Tibial nerve (tissue), 4 donors: ENCODE results near the gene COQ3. TPM values are rescaled to one million over a fixed set of nuclear protein-coding genes. Genes with fewer than 3 reads are reported as not detected.

ENCODE experiments used
- DNase-seq, 2 donors: peaks; one replicate each; pipeline ENCODE4 v3.0.0-alpha.2; 2019; ENCODE audit warnings: low spot score in 2 of 2
- H3K27ac ChIP-seq, 4 donors: fragments of 200-600 bp; sonication (generic) in 3 of 4; one replicate each; pipeline ENCODE4 v1.5.1; 2017 to 2019; ENCODE audit warnings: mild to moderate bottlenecking in 1 of 4
- H3K27me3 ChIP-seq, 2 donors: fragments of 200-600 bp; sonication (generic) in 1 of 2; one replicate each; pipeline versions ENCODE4 v1.5.1 to v1.6.0; 2017 to 2019
- H3K36me3 ChIP-seq, 3 donors: fragments of 200-600 bp; sonication (generic); one replicate each; pipeline ENCODE4 v1.5.1; 2018 to 2019
- H3K4me1 ChIP-seq, 4 donors: fragments of 200-600 bp; sonication (generic) in 3 of 4; one replicate each; pipeline ENCODE4 v1.5.1; 2017 to 2019
- H3K4me3 ChIP-seq, 4 donors: fragments of 200-600 bp; sonication (generic) in 3 of 4; one replicate each; pipeline ENCODE4 v1.5.1; 2017 to 2019; ENCODE audit warnings: mild to moderate bottlenecking in 1 of 4, moderate library complexity in 1 of 4
- H3K9me3 ChIP-seq, 4 donors: fragments of 200-600 bp; sonication (generic) in 3 of 4; one replicate each; pipeline ENCODE4 v1.5.1; 2017 to 2019
- CTCF ChIP-seq, 5 experiments: fragments of 200-600 bp in 3 of 5; fragments of 450-650 bp in 2 of 5; sonication (generic) in 3 of 5; IDR thresholded peaks; one replicate each; pipeline ENCODE4 v1.5.1; 2016 to 2019; ENCODE audit warnings: antibody characterized with exemption in 5 of 5, mild to moderate bottlenecking in 3 of 5, moderate library complexity in 2 of 5
- EP300 ChIP-seq, 2 donors: sonication (generic); formaldehyde crosslinking; IDR thresholded peaks; one replicate each; pipeline ENCODE4 v1.6.1; 2017; ENCODE audit warnings: antibody characterized with exemption in 2 of 2, mild to moderate bottlenecking in 1 of 2
- POLR2A ChIP-seq, 2 donors: fragments of 450-650 bp; IDR thresholded peaks; one replicate each; pipeline ENCODE4 v1.6.1; 2017; ENCODE audit warnings: antibody characterized with exemption in 2 of 2, mild to moderate bottlenecking in 2 of 2, moderate library complexity in 2 of 2
- WGBS, 2 donors: methylation state at CpG; one replicate each; pipeline ENCODE4 v1.1.5; 2018; 5-methylcytosine and 5-hydroxymethylcytosine counted together
- total RNA-seq, 4 donors: library from RNA; depleted of rRNA; stranded (reverse); fragments of >200 nt; gene quantifications; one replicate each; pipeline ENCODE4 v1.1.0, GENCODE V29; 2016

Gene COQ3
- total RNA-seq, 4 donors from 2014 or later = 0.98 to 6.6 (median 2.1) TPM

- Histone ChIP-seq H3K9me3 (no peaks in the 10 kb centered on the region), H3K27ac (no peak overlapping the region), H3K36me3 (no peaks in the 10 kb centered on the region), H3K4me3 (no peak overlapping the region), H3K4me1 (peaks cover 0 to 13% (median 2%) of the 10 kb centered on the region in 4 donors), H3K27me3 (peaks cover 0 to 29% of the 10 kb centered on the region in 2 donors)
- no peak for DNase-seq
- no peak for TF ChIP-seq CTCF (IDR thresholded peaks at IDR 0.05)
- TF ChIP-seq EP300 (IDR thresholded peaks at IDR 0.05) = no peak
- WGBS, 2 donors = 30 to 38% methylated on average over 10 of the region's 10 CpGs
Measured at GRCh38 chr6:99350573-99350972, 43.4 kb downstream of the COQ3 start.

GRCh38 chr6:99349171-99350141 lies 44.5 kb downstream of the COQ3 start, which contains the start of gene FAXC:
Gene FAXC, minus strand, starts transcription at chr6:99349674. Its CDS starts 302 bp downstream, at chr6:99349372.
- DNase-seq = no peak
- H3K4me1 ChIP-seq = peaks cover 0 to 13% (median 2%) of the 10 kb centered on the region in 4 donors
- H3K9me3 ChIP-seq = no peaks in the 10 kb centered on the region
- H3K27ac ChIP-seq = no peak within 1 kb of the TSS
- no peaks in the 10 kb centered on the region for H3K36me3 ChIP-seq
- WGBS, 2 donors = 0 to 2% methylated on average over 45 to 68 of the region's 108 CpGs
- no peak for TF ChIP-seq POLR2A (IDR thresholded peaks at IDR 0.05)
- TF ChIP-seq CTCF (IDR thresholded peaks at IDR 0.05) = no peak
- no peak for TF ChIP-seq EP300 (IDR thresholded peaks at IDR 0.05)
- H3K4me3 ChIP-seq = peak within 1 kb of the TSS; percentile 36 to 69 (median 42)
- H3K27me3 ChIP-seq = peaks cover 0 to 29% of the 10 kb centered on the region in 2 donors

GRCh38 chr6:99348288-99349170 lies 45.5 kb downstream of the COQ3 start:
- no peaks in the 10 kb centered on the region for H3K9me3 ChIP-seq
- no peak for DNase-seq
- 52 to 55% methylated on average over 23 to 25 of the region's 25 CpGs for WGBS, 2 donors
- no peaks in the 10 kb centered on the region for H3K36me3 ChIP-seq
- no peak overlapping the region for H3K27ac ChIP-seq
- H3K27me3 ChIP-seq = peaks cover 0 to 29% of the 10 kb centered on the region in 2 donors
- H3K4me1 ChIP-seq = peaks cover 0 to 13% (median 2%) of the 10 kb centered on the region in 4 donors
- TF ChIP-seq EP300 (IDR thresholded peaks at IDR 0.05) (no peak), POLR2A (IDR thresholded peaks at IDR 0.05) (no peak), CTCF (IDR thresholded peaks at IDR 0.05) (no peak)
- H3K4me3 ChIP-seq = peak overlapping the region; percentile 27 to 69 (median 36)

- WGBS, 2 donors = 52 to 68% methylated on average over 1 of the region's 1 CpG
- H3K36me3 ChIP-seq = no peaks in the 10 kb centered on the region
- H3K27ac ChIP-seq = no peak overlapping the region
- no peaks in the 10 kb centered on the region for H3K9me3 ChIP-seq
- peaks cover 0 to 13% (median 2%) of the 10 kb centered on the region in 4 donors for H3K4me1 ChIP-seq
- no peak for DNase-seq
- H3K27me3 ChIP-seq = peaks cover 0 to 22% of the 10 kb centered on the region in 2 donors
- TF ChIP-seq POLR2A (IDR thresholded peaks at IDR 0.05) = no peak
- TF ChIP-seq EP300 (IDR thresholded peaks at IDR 0.05) = no peak
- no peak for TF ChIP-seq CTCF (IDR thresholded peaks at IDR 0.05)
- no peak overlapping the region for H3K4me3 ChIP-seq
Measured at GRCh38 chr6:99347804-99348203, 46.2 kb downstream of the COQ3 start.
